COLO668 (cell line): ENCODE data around the gene HPCAL1.

Experiments
- DNase-seq: peaks from one replicate; lab custom pipeline; 2025; ENCODE audit not compliant: unreplicated experiment; lab: John Stamatoyannopoulos, UW

The HPCAL1 gene

DNA sequence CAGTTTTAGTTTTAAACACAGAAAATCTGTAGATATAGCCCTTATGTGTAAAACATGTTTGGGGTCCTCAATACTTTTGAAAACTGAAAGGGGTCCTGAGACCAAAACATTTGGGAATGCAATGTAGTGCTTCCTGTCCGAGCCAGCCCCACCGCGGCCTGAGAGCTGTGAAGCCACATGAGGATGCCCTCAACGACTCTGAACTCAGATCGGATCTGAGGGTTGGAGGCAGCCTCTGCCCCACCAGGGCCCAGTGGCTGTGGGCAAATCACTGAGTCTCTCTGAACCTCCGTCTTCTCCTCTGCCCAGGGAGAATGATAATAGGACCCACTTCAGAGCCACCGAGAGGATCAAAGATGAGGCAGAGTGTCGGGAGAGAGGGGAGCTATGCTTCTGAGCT lies 33.4 kb upstream of the HPCAL1 start:
- DNase-seq: no peak

DNA sequence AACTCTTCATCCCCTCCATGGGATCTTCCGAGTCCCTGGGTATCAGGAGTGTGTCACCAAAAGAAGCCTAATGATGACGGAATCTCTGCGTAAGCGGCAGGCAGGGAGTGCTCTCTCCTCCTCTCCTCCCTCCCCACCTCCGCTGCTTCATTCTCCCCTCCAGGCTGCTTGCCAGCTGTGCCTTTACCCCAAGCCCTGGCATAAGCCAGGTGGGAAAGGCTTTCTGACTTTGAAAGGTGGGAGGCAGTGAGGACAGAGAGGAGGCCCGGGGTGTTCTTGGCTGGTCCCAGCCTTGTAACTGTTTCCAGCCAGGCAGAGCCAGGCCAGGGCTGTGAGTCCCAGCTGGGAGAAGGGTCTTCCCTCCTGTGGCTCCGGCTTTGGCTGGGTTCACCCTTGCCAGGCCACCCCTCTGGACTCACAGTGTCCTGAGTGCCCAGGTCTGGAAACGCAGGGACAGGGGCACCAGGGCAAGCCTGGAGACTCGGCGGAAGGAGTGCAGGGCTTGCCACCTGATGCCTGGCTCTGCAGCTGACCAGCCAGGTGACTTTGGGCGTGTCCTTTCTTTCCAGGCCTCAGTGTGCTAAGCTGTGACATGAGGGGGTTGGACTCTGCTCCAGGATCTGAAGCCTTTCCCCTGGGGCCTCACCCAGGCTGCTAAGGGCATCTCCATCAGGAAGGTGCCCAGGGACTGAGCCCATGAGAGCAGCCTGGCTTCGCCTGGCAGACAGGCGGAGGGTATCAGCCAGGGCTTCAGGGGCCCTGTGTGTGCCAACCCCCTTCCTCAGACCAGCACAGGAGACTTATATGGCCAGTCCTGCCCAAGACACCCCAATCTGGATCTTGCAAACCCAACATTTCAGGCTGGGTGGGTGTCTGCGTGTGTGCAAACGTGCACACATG lies 32.7 kb upstream of the HPCAL1 start:
- DNase-seq: no peak

- no peak for DNase-seq
Observed at GRCh38 chr2:10271509-10271908, 31.2 kb upstream of the HPCAL1 start.

GRCh38 chr2:10271946-10272345 lies 30.8 kb upstream of the HPCAL1 start:
- no peak for DNase-seq

- no peak for DNase-seq
Observed at GRCh38 chr2:10272464-10272863, 30.2 kb upstream of the HPCAL1 start.

DNA sequence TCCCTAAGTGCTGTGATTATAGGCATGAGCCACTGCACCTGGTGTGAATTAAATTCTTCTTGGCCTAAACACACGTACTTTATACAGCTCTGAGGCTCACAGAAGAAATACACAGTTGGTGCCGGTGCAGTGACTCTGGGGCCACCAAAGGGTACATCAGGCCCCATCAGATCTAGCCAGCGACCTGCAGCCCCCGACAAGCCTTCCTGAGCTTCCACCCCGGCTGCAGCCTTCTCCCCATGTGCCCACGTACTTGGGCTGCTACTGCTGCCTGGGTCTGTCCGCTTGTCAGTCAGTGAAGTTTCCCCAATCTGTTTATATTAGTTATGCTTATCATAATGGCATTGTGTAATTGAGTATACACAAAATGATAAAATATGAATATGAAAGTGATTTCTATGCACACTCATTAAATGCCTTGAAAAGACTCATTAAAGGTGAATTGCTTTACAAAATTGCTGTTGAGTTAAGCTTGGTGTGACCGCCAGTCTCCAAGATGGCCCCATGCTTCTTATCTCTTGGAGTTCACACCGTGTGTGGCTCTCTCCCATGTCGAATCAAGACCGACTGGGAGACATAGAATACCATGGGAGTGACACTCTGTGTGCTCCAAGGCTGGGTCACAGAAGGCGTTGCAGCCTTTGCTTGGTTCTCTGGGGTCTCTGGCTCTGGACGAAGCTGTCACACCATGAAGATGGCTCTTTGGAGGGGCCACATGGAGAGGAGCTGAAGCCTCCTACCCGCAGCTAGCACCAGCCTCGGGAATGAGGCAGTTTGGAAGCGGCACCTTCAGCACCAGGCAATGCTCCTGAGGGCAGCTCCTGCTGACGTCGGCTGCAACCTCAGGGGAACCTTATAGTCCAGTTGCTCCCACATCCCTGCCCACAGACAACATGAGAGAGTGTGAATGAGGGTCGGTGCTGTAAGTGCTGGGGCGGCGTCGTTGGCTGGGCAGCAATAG lies 29.2 kb upstream of the HPCAL1 start:
- no peak for DNase-seq

- DNase-seq: no peak
Observed at GRCh38 chr2:10274376-10274775, 28.3 kb upstream of the HPCAL1 start.

- no peak for DNase-seq
Observed at GRCh38 chr2:10274983-10275802, 27.5 kb upstream of the HPCAL1 start.

DNA sequence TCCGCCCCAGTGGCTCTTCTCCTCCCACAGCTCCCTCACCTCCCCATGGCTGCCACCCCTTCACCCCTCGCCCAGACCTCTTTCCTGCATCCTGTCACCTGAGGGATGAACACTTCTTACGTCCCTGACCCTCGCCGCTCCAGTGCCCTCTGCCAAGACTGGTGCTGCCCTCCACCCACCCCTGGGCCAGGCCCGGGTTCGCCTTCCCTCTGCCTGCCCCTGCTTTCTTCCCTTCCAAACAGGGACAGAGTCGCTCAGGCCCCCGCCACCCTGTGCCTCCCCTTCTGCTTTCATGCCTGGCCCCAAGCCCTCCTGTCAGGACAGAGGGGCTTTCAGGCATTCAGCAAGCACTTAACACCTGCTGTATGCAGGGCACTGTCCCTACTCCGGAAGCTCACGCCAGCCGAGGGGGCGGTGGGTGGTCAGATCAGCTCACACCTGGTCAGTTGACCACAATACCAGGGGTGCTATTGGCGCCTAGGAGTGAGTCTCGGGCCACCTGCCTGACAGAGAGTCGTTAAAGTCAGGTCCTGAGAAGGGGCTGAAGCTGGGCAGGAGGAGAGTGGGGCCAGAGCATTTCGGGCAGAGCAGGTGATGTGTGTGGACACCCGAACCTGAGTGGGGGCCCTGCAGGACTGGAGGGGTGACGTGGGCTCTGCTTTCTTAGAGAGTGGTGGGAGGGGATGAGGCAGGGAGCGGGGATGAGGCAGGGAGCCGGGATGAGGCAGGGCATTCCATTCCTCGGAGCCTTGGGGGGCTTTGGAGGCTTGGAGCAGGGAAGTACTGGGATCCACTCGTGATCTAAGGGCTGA lies 26.0 kb upstream of the HPCAL1 start:
- no peak for DNase-seq

DNA sequence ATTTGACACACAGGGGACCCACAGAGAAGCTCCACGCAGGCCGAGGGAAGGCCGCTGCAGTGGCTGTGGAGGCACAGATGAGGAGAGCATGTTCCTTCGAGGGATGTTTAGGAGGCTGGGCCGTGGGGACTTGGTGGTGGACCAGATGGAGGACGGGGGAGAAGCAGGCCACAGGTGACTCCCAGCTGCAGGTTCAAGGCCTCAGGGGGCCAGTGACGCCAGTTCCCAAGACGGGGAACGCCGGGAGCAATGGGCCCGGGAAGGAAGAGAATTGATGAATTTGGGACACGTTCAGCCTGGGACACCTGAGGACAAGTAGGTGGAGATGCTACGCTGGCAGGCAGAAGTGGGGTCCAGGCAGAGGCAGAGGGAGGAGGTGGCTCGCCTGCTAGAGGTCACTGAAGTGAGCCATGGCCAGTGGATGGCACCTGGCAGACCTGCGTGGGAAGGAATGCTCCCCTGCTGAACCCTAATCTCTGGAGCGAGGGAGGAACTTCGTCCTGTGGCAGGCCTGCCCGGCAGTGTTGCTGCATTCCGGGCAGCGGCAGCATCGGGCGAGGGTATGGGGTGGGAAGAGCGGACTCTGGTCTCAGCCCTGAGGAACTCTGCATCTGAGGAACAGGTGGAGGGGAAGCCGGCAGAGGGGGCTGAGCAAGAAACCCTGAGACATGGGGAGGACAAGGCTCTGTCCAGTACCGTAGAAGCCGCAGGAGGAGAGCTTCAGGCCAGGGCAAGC lies 25.2 kb upstream of the HPCAL1 start:
- no peak for DNase-seq

DNA sequence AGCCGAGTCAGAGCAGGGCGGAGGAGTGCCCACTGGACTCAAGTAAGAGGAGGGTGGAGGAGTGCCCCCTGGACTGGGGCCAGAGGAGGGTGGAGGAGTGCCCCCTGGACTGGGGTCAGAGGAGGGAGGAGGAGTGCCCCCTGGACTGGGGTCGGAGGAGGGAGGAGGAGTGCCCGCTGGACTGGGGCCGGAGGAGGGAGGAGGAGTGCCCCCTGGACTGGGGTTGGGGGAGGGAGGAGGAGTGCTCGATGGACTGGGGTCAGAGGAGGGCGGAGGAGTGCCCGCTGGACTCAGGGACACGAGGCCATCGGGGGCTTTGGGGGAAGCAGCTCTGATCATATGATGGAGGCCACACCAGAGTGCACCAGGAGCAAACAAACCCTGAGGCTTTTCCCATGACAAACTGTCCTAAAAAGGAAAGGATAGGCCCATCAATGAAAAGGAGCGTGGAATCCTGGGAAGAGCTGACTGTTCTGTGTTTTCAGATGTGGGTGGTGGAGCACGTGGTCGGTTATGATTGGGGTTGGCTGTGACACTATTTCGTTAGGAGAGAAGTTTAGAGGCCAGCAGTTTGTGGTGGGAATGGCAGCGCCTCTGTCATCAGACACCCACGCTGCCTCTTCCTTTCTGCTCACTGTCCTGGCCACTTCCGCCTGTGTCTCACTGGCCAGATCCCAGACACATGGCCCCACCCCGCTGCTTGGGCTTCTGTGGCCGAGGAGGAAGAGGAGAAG lies 24.5 kb upstream of the HPCAL1 start:
- DNase-seq: no peak

DNA sequence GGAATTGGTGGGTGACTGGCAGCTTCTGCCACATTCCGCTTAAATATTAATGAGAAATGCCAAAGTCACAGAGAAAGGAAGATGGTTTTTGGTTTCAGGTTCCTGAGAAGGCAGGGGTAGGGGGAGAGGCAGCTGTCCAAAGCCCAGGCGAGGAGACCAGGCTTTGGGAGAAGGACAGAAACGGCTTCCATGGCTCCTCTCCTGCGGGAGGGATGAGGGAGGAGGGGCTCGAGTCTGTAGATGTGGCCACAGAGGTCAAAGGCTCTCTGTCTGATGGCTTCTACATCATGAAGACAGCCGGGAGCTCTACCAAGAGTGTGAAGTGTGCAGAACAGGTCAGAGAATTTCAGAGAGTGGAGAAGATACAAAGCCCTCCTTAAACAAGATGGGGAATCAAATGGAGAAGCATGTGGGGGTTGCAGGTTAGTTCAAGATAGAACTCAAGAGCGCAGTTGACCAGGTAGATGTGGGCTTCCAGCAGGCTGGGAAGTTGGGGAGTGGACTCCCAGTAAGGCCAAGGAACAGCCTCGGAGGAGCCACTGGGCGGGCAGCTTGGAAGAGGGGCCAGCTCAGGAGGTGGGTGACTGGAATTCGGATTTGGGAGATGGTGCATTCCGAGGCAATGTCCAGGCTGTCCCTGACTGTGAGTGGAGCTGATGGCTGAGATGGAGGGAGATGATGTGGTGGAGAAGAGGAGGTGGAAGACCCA lies 23.8 kb upstream of the HPCAL1 start:
- no peak for DNase-seq

GRCh38 chr2:10279472-10279870 lies 23.2 kb upstream of the HPCAL1 start:
- DNase-seq: no peak

- DNase-seq: no peak
Observed at GRCh38 chr2:10279946-10280463, 22.7 kb upstream of the HPCAL1 start.

- no peak for DNase-seq
Observed at GRCh38 chr2:10281891-10282290, 20.8 kb upstream of the HPCAL1 start.

DNA sequence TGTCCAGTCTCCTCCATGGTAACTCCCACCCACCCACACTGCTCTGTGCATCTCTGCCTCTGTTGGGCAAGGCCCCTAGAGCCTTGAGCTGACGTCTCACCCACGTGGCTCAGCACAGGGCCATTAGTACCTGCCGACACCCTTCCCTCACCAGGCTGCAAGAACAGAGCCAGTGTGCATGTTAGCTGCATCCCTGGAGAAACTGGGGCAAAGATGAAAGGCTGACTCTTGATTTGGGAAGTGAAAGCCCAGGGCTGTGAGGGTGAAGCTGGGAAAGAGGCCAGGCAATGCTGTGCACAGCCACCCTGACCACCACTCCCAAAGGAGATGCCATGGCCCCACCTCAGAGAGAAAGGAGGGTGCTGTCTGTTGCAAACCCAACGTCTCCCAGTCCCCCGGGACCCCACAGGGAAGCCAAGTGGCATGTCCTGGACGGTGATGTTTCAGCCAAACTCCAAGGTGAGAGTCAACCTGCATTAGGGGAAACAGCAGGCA lies 20.0 kb upstream of the HPCAL1 start:
- DNase-seq: no peak

- no peak for DNase-seq
Observed at GRCh38 chr2:10283106-10284062, 19.3 kb upstream of the HPCAL1 start.
